HG03196 (cell line): ENCODE results near the gene FMN1.
A peak's percentile ranks its signal among the peaks of the same experiment; 100 is the strongest.

Experiments used
- ATAC-seq: cut with Tn5 transposase; IDR thresholded peaks from one replicate; pipeline ENCODE4 v1.9.1; 2021; ENCODE audit not compliant: unreplicated experiment

FMN1 gene

DNA sequence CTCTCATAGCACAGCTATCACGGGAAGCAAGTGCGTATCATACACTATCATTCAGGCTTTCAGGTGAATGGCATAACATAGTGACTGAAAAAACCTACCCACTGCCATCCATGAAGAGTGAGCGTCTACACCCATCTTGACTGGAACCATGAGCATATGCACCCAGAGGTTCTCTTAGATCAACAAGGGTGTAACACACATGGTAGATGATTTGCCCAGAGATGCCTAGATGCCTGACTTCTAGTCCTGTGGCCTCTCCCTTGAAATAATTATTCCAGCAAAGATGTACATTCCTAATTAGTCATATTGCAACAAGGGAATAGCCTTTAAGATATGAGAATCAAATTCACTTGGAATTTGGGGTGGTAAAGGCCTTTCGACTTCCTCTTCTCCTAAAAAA, 248.3 kb downstream of the FMN1 start:
- no peak for ATAC-seq

DNA sequence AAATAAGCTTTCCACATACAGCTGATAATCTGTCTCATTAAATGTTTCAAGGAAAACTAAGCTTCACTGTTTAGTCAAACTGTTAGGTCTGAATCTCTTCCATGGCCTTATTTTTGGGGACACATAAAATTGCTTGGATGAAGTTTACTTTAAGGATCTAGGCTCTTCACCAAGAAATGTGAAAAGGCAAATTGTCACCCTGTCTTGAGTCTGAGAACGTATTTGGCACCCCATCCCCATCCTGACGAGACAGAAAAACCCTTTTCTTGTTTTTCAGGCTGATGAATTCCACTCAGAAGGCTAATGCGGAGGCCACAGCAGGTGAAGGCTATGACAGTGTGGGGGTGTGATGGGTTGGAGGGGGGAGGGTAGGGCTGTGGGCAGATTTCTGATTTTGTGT, 250.1 kb downstream of the FMN1 start:
- ATAC-seq: no peak

DNA sequence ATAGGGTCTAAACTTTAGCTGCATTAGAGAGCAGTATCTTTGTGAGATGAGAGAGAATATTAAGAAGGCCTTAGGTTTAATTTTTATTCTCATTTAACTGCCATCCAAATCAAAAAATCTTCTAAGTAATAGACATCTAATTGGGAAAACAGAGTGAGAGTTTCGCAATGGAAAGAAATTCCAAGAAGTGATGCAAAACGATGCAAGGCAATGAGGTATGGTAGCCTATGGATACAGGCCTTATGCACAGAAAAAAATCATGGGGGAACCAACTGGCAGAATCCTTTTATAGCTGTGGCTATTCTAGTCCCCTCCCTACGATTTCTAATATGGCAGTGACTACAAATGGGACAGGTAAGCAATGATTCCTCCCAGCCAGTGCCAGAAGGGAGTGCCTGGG, 250.8 kb downstream of the FMN1 start:
- no peak for ATAC-seq

DNA sequence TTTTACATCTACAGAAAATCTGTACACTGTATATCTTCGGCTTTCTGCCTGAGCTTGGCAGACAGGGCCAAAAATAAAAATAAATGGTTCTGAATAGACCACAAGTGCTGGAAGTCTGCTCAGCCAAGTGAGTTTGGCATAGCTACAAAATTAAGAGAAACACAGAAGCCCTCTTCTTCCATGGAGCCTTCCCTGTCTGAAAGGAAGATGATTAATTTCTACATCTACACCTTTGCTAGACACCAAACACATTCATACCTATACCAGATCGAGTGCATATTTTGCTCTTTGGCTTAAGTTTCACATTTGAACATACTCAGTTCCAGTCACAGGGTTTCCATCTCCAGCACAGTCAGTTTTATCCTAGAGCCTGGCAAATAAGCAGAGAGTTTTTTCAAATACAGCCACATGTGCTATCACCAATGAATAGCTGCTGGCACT, 252.1 kb downstream of the FMN1 start:
- no peak for ATAC-seq

DNA sequence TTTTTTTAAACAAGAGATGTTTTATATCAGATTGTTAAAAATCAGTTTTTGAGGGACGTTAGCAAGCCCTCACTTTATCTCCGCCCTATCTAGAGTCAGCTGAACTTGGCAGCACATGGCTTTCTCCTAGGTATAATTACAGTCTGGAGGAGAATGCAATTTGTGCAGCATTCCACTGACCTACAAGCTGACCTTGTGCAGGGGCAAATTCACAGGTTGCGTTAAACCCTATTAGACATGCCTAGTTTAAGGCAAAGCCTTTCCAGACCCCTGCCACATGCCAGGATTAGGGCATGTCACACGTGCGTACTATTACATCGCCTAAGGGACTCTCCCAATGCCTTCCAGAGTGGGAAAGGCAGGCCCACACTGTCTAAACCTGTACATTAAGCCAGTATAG, 252.7 kb downstream of the FMN1 start:
- no peak for ATAC-seq

DNA sequence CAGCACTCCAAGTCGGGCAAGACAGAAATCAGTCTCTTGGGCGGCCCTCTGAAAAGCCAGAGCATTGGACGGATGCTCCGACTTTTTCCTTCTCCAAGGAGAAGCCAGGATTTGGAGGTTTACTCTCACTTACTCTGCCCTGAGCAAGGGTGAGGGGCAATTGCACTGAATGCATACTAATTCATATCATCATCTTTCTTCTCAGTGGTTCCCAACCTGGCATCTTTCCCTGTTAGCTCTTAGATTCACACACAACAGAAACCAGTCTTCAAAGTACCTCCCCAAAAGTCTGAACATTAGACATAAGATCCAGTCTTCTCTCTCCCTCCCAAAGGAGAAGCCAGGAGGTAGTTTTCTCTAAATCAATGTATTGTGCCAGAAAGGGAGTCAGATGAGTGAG, 257.5 kb downstream of the FMN1 start:
- no peak for ATAC-seq

DNA sequence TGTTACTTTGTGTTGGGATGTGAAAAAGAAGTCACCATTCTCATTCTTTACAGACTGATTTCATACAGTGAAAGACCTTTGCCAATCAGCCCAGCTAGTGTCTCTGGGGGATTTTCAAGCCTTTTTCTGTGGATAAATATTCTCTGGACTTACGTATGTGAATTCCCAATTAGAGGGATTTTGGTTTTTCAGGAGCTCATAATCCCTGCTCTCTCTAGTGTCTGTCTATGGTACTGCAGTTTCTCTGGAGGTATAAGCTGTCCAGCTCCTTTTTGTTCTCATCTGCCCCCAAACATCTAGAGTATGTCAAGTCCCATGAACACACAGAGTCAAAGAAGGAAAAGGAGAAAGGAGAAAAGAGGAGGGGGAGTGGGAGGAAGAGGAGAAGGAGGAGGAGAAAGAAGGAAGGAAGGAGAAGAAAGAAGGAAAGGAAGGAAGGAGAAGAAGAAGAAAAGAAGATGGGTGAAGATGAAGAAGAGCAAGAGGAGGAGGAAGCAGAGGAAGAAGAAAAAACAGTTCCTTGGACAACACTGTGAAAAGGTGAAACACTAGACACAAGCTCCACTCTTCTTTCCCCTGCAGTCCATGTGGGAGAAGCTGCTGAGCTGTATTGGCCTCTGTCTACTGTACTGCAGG, 258.1 kb downstream of the FMN1 start:
- ATAC-seq: no peak

DNA sequence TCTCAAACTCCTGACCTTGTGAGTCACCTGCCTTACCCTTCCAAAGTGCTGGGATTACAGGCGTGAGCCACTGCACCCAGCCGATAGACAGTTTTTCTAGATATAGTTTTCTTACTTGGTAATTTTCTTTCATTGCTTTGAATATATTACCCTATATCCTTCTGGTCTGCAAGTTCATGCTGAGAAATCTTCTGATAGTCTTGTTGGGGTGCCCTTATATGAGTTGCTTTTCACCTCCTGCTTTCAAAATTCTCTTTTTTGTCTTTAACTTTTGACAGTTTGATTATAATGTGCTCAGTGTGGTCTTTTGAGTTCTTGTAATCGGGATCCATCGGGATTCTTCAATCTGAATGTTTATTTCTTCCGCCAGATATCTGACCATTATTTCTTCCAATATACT, 259.4 kb downstream of the FMN1 start:
- ATAC-seq: no peak

DNA sequence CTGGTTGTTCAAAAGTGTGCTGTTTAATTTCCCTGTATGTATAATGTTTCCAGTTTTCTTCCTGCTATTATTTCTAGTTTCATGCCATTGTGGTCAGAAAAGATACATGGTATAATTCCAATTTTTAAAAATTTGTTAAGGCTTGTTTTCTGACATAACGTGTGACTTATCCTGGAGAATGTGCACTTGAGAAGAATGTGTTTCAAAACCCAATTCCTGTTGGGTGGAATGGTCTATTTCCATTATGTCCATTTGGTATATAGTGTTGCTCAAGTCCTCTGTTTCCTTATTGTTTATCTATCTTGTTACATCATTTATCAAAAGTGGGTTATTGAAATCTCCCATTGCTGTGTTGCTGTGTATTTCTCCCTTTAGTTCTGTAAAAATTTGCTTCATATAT, 261.3 kb downstream of the FMN1 start:
- ATAC-seq: no peak

DNA sequence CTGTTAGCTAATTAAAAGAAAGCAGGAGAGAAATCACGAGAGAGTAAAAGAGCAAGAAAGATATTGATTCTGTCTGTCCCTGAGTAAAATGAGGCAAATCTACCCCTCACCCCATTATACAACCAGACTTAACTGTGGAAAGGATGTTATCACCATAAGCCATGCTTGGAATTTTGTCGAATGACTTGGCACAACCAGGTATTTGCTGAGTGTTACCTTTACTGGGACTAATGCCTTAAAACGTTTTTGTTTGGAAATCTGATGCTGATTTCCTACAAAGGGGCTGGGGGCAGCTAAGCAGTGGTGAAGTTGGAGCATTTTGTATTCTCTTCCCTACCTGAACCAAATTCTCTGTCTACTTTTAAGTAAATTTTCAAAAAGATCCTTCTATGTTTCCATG, 265.6 kb downstream of the FMN1 start:
- ATAC-seq: no peak

DNA sequence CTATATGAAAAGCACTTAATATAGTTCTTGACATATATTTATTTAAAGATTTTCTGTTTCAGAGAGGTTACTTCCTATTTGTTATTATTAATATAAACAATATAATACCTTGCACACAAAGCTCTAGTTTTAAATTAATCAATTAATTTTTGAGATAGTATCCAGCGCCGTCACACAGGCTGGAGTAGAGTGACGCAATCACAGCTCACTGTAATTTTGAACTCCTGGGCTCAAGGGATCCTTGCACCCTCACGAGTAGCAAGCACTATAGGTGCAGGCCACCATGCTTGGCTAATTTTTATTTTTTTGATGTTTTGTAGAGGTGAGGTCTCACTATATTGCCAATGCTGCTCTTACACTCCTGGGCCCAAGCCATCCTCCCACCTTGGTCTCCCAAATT, 267.4 kb downstream of the FMN1 start:
- ATAC-seq: no peak

DNA sequence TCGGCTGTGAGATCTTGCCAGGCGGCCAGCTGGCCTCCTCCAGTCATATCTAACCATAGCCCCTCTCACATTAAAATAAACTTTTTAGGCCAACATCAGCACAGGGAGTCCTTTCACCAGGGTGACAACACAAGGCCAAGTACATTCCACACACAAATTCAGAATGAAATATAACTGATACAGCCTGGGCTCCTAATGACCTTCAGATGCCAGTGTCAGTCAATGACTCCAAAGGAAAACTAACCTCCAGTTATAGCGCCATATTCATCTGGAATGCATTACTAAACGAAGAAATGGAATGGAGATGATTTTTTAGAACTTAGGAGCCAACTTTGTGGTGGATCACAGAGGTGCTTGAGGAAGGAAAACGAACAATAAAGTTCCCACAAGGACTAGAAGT, 271.3 kb downstream of the FMN1 start:
- ATAC-seq: no peak

DNA sequence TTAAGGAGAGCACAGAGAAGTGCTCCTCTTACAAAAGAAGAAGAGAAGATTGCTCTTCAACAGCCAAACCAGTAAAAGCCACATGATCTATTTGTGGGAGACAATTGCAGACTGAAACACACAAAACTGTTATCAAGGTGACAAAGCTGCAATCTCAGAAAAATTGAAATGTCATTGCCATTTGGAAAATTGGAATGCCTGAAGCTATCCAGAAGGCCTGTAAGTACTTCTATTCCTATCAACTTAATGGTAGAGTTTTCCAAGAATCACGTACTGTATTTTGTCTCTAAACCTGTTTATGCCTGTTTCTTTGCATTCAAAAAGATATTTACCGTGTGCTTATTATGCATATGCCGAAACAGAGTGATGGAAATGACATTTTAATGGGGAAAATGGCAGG, 272.0 kb downstream of the FMN1 start:
- ATAC-seq: no peak

DNA sequence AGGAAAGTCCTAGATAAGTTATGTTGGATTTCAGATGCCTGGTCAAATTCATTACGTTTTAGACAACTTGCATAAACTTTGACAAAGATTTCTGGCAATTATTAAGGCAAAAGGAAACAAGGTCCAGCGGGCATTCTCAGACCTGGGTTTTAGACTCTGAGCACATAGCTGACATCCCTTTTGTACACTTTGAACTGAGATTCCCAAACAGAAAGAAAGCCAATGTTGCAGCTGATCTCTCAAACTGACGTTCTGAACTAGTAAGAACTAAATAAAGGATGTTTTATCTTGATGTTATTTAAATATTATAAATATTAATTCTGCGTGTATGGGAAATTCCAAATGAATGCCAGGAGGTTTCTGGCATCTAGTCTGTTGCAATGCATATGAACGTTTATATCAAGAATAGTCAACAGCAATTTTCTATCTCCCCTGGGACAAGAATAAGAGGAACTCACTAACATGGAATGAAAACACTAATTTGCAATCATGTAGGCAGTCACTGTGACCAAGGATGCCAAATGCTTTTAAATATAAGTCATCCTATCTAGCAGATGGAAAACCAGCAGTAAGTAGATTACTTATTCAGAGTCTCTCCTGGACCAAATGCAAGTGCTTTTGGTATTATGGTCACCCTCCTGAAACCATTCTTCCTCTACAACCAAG, 274.6 kb downstream of the FMN1 start:
- ATAC-seq: no peak

DNA sequence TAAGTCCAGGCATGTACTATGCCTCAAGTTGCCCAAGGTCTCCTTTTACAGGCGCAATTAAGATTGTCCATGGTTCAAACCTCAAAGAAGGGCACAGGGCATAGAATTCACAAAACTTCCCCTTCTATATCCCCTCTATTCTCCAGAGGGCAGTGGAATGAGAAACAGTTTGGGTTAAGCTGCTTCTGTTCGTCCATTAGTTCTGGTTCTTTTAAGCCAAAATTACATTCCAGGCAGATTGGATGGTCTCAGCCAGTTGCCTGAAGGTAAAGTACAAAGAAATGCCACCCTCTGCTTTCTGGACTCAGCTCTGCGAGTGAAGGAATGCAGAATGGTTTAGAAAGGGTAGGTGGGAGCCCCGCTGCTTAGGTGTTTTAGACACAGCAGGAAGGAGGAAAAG, 276.0 kb downstream of the FMN1 start:
- ATAC-seq: no peak

DNA sequence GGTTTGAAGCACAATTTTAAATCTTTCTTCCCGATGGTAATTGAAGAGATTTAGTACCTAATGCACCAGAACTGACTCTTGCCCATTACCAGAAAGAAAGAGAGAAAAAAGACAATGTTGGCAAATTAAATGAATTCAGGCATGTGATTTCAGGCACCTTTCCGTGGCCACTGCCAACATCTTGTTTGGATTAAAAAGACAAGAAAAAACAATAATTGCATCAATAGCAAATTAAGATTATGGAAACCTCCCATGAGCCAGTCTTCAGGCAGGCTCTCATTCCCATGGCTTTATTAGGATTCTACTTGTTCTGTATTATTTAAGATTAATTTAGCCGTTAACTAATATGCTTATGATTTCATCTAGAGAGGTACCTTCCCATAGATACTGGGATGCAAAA, 283.7 kb downstream of the FMN1 start:
- no peak for ATAC-seq

DNA sequence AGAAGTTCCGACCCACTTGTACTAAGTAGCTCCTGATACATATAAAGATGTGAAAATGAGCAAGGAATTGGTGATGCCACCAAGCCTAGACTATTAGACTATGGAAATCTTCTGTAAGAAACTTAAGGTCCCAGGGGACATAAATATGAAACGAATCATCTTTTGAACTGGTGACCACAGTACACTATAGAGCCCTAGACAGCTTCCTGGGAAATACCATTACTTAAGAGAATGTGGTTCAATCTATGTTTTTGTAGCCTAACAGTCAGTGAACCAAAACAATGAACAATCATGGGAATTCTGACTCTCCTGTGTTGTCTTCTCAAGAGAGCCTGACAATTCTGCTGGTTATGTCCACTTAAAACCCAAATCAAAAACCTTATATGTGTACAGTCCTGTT, 285.1 kb downstream of the FMN1 start:
- ATAC-seq: no peak

DNA sequence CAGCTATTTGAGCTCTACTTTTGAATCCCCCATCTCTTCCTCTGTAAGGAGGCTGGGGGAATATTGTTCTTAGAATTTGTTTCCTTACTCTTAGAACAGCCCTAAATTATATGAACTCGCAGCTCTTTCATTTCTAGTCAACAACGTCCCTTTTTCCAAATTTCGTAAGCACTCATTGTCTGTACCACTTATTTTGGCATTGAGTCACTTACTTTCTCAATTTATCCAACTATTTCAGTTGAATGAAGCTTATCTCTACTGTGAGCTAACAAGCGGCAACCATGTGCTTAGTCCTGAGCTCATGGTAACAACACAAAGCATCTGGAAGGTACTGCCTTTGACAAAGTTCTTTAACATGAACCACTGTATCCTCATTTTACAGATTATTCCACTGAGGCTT, 285.6 kb downstream of the FMN1 start:
- ATAC-seq: no peak

DNA sequence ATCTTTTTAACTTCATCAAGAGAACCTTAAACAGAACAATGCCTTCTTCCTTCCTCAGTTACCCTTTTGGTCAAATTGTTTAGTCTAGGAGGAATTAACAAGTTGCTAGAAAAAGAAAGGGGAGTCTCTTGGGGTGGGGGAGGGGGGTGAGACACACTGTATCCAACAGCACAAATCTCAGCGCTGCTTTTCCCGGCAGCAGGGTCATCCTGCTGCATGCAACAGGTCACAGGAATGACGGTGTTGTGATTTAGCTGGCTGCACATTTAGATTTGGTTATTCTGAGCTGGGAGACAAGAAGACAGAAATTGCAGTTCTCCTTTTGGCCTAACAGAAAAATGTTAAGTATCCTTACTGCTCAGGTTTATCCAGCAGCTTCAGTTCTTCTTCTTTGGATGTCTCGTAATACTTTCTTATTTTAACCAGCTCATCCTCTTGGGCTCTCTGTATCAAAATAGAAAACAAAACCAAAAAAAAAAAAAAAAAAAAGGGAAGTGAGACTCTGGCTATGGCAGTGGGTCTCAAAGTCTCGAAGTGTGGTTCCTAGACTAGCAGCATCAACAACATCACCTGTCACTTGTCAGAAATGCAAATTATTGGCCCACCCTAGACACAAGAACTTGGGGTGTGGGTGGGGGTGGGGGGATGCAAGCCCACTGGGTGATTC, 286.2 kb downstream of the FMN1 start:
- ATAC-seq: peak; percentile 74

DNA sequence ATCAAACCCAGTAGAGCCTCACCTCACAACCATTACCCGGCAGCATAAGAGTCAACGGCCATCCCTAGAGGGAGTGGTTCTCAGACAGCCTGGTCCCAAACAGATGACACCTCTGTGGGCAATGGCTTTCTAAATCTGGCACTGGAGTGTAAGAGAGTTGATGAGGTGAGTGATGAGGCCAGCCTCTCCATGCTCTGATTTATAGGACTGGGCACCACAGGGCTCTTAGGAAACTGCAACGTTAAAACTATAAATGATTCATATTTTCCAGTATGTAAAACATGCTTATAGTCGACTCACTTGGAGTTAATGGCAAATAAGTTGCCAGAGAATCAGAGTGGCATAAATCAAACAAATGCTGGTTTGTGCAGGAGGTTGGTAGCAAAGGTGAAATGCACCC, 289.0 kb downstream of the FMN1 start:
- ATAC-seq: no peak

DNA sequence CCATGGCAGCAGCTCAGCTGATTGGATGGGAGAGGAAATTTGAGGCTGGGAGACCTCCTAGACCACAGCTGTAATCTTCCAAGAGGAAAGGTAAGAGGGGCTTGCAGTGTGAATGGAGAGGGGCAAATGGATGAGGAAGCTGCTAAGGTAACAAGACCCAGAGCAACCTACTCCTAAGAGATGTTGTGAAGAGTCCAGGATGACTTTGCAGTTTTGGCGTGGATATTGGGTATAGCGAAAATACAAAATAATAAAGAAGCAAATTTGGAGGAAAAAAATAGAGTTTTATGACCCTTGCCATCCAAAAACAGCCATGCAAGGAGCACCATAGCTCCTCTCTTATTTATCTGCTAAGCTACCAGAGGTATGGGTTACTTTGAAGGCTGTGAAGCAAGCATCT, 290.1 kb downstream of the FMN1 start:
- ATAC-seq: no peak

DNA sequence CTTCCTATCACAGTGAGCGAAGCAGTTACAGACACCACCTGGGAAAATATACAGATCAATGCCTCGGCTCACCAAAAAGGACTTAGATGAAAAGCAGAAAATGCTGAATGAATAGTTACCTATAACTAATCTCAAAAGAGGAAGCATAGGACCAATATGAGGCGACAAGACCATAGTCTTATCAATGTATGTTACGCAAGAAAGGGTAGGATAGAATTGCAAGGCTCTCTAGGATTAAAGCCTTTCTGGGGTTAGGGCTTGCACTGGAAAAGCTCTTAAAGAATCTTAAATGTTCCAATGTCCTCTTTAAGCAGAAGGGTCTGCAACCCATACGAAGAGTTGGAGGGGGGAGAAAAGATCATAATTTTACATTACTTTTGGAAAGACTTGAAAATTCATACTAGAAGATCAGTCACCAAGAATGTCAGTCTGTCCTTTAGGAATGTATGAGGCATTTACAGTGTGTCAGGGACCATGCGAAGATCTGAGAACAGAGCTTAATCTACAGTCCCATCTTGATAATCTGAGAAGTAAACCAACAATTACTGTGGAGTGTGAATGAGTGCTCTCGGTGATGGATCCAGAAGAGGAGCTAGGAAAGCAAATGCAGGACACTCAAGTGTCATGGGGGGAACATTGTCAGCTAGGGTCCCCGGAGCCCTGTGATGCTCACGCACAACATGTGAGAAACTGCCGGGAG, 290.8 kb downstream of the FMN1 start:
- ATAC-seq: no peak
